SK-N-SH (cell line): ENCODE measurements around the gene LRRC27. TPM values are rescaled to one million over a fixed set of nuclear protein-coding genes. Genes with fewer than 3 reads are reported as not detected.
A peak's percentile ranks its signal among the peaks of the same experiment; 100 is the strongest.

Source experiments
- CTCF ChIA-PET: fragments of 300-600, 350-600 bp; formaldehyde crosslinking; extraction: SDS; loops from one replicate; lab custom pipeline; 2021; lab: Yijun Ruan, JAX
- POLR2A ChIA-PET: fragments of 350-600 bp; sonication (Branson Sonifier 250); formaldehyde crosslinking; extraction: SDS; loops from one replicate; lab custom pipeline; 2020; ENCODE audit warnings: antibody characterized with exemption, inconsistent platforms; lab: Yijun Ruan, JAX
- DNase-seq: peaks from one replicate; pipeline ENCODE4 v3.0.0; 2012
- H2AFZ ChIP-seq: fragments of 200-600 bp; sonication (generic); 2 replicates; pipeline ENCODE4 v1.8.1; 2016; ENCODE audit warnings: antibody characterized with exemption, mild to moderate bottlenecking, low read depth
- H3F3A ChIP-seq: fragments of 200-600 bp; sonication (generic); replicated peaks from 2 replicates; pipeline ENCODE3; 2016; ENCODE audit warnings: antibody characterized with exemption, mild to moderate bottlenecking; ENCODE audit not compliant: insufficient read depth
- H3K27ac ChIP-seq, 2 experiments: fragments of 200-500 bp in 1 of 2; fragments of 200-600 bp in 1 of 2; sonication (Bioruptor generic) in 1 of 2; sonication (generic), shearing (Covaris generic) in 1 of 2; 2 replicates each; pipeline versions ENCODE4 v1.5.1 to v1.6.1; 2014 to 2016; ENCODE audit warnings: low read depth in 2 of 2, inconsistent platforms in 1 of 2, low read length in 1 of 2, mild to moderate bottlenecking in 1 of 2, mixed read lengths in 1 of 2
- H3K27me3 ChIP-seq: fragments of 200-600 bp; sonication (generic), shearing (Covaris generic); 2 replicates; pipeline ENCODE4 v1.6.1; 2016; ENCODE audit warnings: mixed run types; ENCODE audit not compliant: insufficient read depth
- H3K36me3 ChIP-seq, 2 experiments: fragments of 200-500 bp in 1 of 2; fragments of 200-600 bp in 1 of 2; sonication (Bioruptor generic) in 1 of 2; sonication (generic) in 1 of 2; replicated peaks in 1 of 2; 2 replicates each; pipeline versions ENCODE3 to v1.5.1; 2014 to 2016; ENCODE audit warnings: low read length in 1 of 2, mild to moderate bottlenecking in 1 of 2; ENCODE audit not compliant: insufficient read depth in 2 of 2, control insufficient read depth in 1 of 2
- H3K4me1 ChIP-seq, 2 experiments: fragments of 200-500 bp in 1 of 2; fragments of 200-600 bp in 1 of 2; sonication (Bioruptor generic) in 1 of 2; sonication (generic), shearing (Covaris generic) in 1 of 2; 2 replicates each; pipeline versions ENCODE4 v1.5.1 to v1.6.1; 2014 to 2016; ENCODE audit warnings: low read depth in 1 of 2, low read length in 1 of 2, mixed run types in 1 of 2; ENCODE audit not compliant: insufficient read depth in 2 of 2, control insufficient read depth in 1 of 2
- H3K4me2 ChIP-seq: fragments of 200-600 bp; sonication (generic), shearing (Covaris generic); 2 replicates; pipeline ENCODE4 v1.6.1; 2017; ENCODE audit warnings: mixed run types
- H3K4me3 ChIP-seq, 2 experiments: fragments of 200-500 bp in 1 of 2; fragments of 200-600 bp in 1 of 2; sonication (Bioruptor generic) in 1 of 2; sonication (generic), shearing (Covaris generic) in 1 of 2; 2 replicates each; pipeline versions ENCODE4 v1.5.1 to v1.8.1; 2014 to 2016; ENCODE audit warnings: low read depth in 2 of 2, inconsistent platforms in 1 of 2, low read length in 1 of 2, mild to moderate bottlenecking in 1 of 2, mixed read lengths in 1 of 2, moderate library complexity in 1 of 2
- H3K79me2 ChIP-seq: fragments of 200-600 bp; sonication (generic); 2 replicates; pipeline ENCODE4 v1.8.1; 2017; ENCODE audit warnings: mild to moderate bottlenecking; ENCODE audit not compliant: insufficient read depth
- H3K9ac ChIP-seq: fragments of 200-600 bp; sonication (generic); 2 replicates; pipeline ENCODE4 v1.6.1; 2017; ENCODE audit warnings: mixed run types
- H3K9me2 ChIP-seq: fragments of 200-600 bp; sonication (generic); 2 replicates; pipeline ENCODE4 v1.6.1; 2017; ENCODE audit warnings: mixed run types
- H3K9me3 ChIP-seq: fragments of 200-600 bp; sonication (generic); 2 replicates; pipeline ENCODE4 v1.6.1; 2017; ENCODE audit warnings: mixed run types, mild to moderate bottlenecking, moderate library complexity
- H4K20me1 ChIP-seq: fragments of 200-600 bp; sonication (generic); 2 replicates; pipeline ENCODE4 v1.6.1; 2017; ENCODE audit warnings: mild to moderate bottlenecking, mixed run types; ENCODE audit not compliant: insufficient read depth
- CHD2 ChIP-seq: fragments of 150-350 bp; IDR thresholded peaks from 2 replicates; pipeline ENCODE4 v1.6.1; 2018; ENCODE audit warnings: low read length; ENCODE audit not compliant: partially characterized antibody
- GATA2 ChIP-seq: sonication (generic); formaldehyde crosslinking; IDR thresholded peaks from 2 replicates; pipeline ENCODE4 v1.5.0; 2020; ENCODE audit warnings: mild to moderate bottlenecking, missing genetic modification reagents
- MAX ChIP-seq: IDR thresholded peaks from 2 replicates; pipeline ENCODE4 v1.4.0; 2012; ENCODE audit warnings: low read depth
- MEF2A ChIP-seq: IDR thresholded peaks from 2 replicates; pipeline ENCODE4 v1.4.0; 2012; ENCODE audit warnings: low read depth, borderline replicate concordance
- MXI1 ChIP-seq: IDR thresholded peaks from 2 replicates; pipeline ENCODE4 v1.6.1; 2012; ENCODE audit warnings: mild to moderate bottlenecking, low read depth, low read length, improper control_type of control experiment
- RAD21 ChIP-seq: IDR thresholded peaks from 2 replicates; pipeline ENCODE4 v1.6.1; 2012; ENCODE audit warnings: mild to moderate bottlenecking, low read length
- RXRA ChIP-seq: IDR thresholded peaks from 2 replicates; pipeline ENCODE4 v1.4.0; 2012; ENCODE audit warnings: low read depth, mild to moderate bottlenecking, borderline replicate concordance
- SIN3A ChIP-seq: IDR thresholded peaks from 2 replicates; pipeline ENCODE4 v1.6.1; 2012; ENCODE audit warnings: low read depth, mild to moderate bottlenecking, low read length, moderate library complexity, borderline replicate concordance
- SMC3 ChIP-seq: IDR thresholded peaks from 2 replicates; pipeline ENCODE4 v1.6.1; 2012; ENCODE audit warnings: low read depth, low read length, improper control_type of control experiment
- WGBS: methylation state at CpG from one replicate; pipeline ENCODE4 v1.1.6; 2017; ENCODE audit warnings: low lambda C conversion rate; 5-methylcytosine and 5-hydroxymethylcytosine counted together
- polyA plus RNA-seq, 3 experiments: library from polyadenylated mRNA; depleted of rRNA; stranded (reverse); fragments of >200 nt; gene quantifications; 2 replicates each; pipeline ENCODE4 v1.2.3, GENCODE V29; 2012
- TF ChIP-seq, protein P1 (sequence below): fragments of 200-600 bp; sonication (generic); IDR thresholded peaks from 2 replicates; pipeline ENCODE4 v1.6.1; 2017; ENCODE audit warnings: antibody characterized with exemption, mild to moderate bottlenecking, moderate library complexity

The LRRC27 gene
- polyA plus RNA-seq, 1 of the 3 experiments (the other 2 are of a cell fraction) = 10.0 TPM

- H3K27ac ChIP-seq = no peak overlapping the region
- no peak overlapping the region for H2AFZ ChIP-seq
- no peaks in the 10 kb centered on the region for H3F3A ChIP-seq
- H3K4me1 ChIP-seq = peaks cover 0 to 27% of the 10 kb centered on the region in 2 experiments; a peak in 1 of 4 replicates
- H3K9ac ChIP-seq = no peak overlapping the region
- H3K9me3 ChIP-seq = no peaks in the 10 kb centered on the region
- H3K4me3 ChIP-seq = no peak overlapping the region; a peak in 1 of 4 replicates
- no peaks in the 10 kb centered on the region for H4K20me1 ChIP-seq
- TF ChIP-seq CHD2 = no peak
- WGBS = 98% methylated on average over 16 of the region's 16 CpGs
- POLR2A ChIA-PET = interaction anchor here (0.6 to 1.0 kb wide), 2 partner anchors 41 to 116 kb away, joined by 3 read pairs; no protein-coding TSS in a partner anchor
- H3K9me2 ChIP-seq = no peaks in the 10 kb centered on the region
- DNase-seq = no peak
- CTCF ChIA-PET = interaction anchor here (1.0 kb wide), 2 partner anchors 13 to 18 kb away, joined by 3 read pairs; no protein-coding TSS in a partner anchor
- no peaks in the 10 kb centered on the region for H3K27me3 ChIP-seq
- no peak overlapping the region for H3K4me2 ChIP-seq
- H3K79me2 ChIP-seq = 0 out of 2 replicates have a peak, but pooled peaks cover 5% of the 10 kb centered on the region
- peaks cover 0 to 4% of the 10 kb centered on the region in 2 experiments for H3K36me3 ChIP-seq
Observed at GRCh38 chr10:132306343-132306685, 25.7 kb upstream of the LRRC27 start.

- ChIA-PET POLR2A (interaction anchor here (1.0 kb wide), 1 partner anchor 41 kb away, joined by 3 read pairs; no protein-coding TSS in a partner anchor), CTCF (interaction anchor here (1.0 kb wide), 1 partner anchor 9 kb away, joined by 5 read pairs; no protein-coding TSS in a partner anchor)
- no peaks in the 10 kb centered on the region for H4K20me1 ChIP-seq
- peak overlapping the region; percentile 65 for H2AFZ ChIP-seq
- peak overlapping the region; percentile 89 for H3K4me2 ChIP-seq
- no peaks in the 10 kb centered on the region for H3K27me3 ChIP-seq
- peak overlapping the region; percentile 21; the same call in 1 of the 2 replicates for H3K9ac ChIP-seq
- 0 out of 2 replicates have a peak, but pooled peaks cover 5% of the 10 kb centered on the region for H3K79me2 ChIP-seq
- peak overlapping the region in 1 of 2 experiments; percentile 60; a peak in 2 of 4 replicates for H3K27ac ChIP-seq
- peaks cover 0 to 26% of the 10 kb centered on the region in 2 experiments; a peak in 1 of 4 replicates for H3K4me1 ChIP-seq
- peak overlapping the region; percentile 65 to 66 for H3K4me3 ChIP-seq
- no peaks in the 10 kb centered on the region for H3F3A ChIP-seq
- H3K9me3 ChIP-seq = no peaks in the 10 kb centered on the region
- peaks cover 0 to 4% of the 10 kb centered on the region in 2 experiments for H3K36me3 ChIP-seq
- 7% methylated on average over 14 of the region's 98 CpGs for WGBS
- TF ChIP-seq SIN3A (no peak), RXRA (no peak), RAD21 (peak; percentile 43), MAX (peak; percentile 34; the same call in 1 of the 2 replicates), GATA2 (CRISPR knock-in tag) (peak; percentile 32; the same call in 1 of the 2 replicates), MXI1 (peak; percentile 97), MEF2A (no peak), SMC3 (peak; percentile 28; the same call in 1 of the 2 replicates)
- TF ChIP-seq, protein P1, sequence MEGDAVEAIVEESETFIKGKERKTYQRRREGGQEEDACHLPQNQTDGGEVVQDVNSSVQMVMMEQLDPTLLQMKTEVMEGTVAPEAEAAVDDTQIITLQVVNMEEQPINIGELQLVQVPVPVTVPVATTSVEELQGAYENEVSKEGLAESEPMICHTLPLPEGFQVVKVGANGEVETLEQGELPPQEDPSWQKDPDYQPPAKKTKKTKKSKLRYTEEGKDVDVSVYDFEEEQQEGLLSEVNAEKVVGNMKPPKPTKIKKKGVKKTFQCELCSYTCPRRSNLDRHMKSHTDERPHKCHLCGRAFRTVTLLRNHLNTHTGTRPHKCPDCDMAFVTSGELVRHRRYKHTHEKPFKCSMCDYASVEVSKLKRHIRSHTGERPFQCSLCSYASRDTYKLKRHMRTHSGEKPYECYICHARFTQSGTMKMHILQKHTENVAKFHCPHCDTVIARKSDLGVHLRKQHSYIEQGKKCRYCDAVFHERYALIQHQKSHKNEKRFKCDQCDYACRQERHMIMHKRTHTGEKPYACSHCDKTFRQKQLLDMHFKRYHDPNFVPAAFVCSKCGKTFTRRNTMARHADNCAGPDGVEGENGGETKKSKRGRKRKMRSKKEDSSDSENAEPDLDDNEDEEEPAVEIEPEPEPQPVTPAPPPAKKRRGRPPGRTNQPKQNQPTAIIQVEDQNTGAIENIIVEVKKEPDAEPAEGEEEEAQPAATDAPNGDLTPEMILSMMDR = no peak
- DNase-seq = peak; percentile 83
- H3K9me2 ChIP-seq = no peaks in the 10 kb centered on the region
Observed at GRCh38 chr10:132306864-132307751, 24.9 kb upstream of the LRRC27 start.
